ENCODE measurements around the gene RAB17. TPM values are rescaled to one million over a fixed set of nuclear protein-coding genes. Genes with fewer than 3 reads are reported as not detected.

RAB17 gene
- polyA plus RNA-seq, 1 experiment = 0.10 TPM

DNA sequence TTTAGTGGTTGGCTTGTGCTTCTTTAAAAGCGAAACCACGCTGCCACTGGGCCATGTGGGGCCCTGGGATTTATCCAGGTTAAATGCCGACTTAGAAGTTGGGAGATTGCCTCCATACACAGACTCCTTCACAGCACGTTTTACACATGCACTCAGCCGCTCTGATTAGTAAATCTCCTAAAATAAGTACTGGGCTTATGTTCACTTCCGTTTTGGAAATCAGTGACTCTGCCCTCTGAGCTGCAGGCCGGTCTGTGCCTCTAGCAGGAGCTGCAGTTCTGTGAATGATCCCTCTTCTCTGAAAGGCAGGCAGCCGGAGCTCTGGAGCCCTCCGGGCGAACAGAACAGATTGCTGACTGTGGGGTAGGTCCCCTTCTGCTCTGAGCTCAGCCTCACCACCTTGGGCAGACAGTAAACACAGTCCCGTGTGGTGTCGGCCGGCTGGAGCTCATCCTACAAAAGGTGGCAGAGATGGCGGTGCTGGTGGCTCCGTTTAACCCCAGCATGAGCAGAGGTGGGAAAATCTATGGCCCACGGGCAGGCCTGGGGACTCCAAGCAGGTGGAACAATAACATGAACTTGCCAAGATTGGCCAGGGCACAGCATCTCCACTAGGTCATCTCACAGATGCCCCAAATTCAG lies 9.8 kb upstream of the RAB17 start:
- Histone ChIP-seq H3K27ac (ENCODE audit: low read depth, low read length) (peak overlapping the region; percentile 21), H3K4me3 (ENCODE audit: low read depth, low read length) (no peak overlapping the region), H3K27me3 (ENCODE audit: control insufficient read depth, insufficient read depth, low read length) (no peaks in the 10 kb centered on the region), H3K9me3 (ENCODE audit: control insufficient read depth, insufficient read depth, low read length) (no peaks in the 10 kb centered on the region)
- TF ChIP-seq, protein P1, sequence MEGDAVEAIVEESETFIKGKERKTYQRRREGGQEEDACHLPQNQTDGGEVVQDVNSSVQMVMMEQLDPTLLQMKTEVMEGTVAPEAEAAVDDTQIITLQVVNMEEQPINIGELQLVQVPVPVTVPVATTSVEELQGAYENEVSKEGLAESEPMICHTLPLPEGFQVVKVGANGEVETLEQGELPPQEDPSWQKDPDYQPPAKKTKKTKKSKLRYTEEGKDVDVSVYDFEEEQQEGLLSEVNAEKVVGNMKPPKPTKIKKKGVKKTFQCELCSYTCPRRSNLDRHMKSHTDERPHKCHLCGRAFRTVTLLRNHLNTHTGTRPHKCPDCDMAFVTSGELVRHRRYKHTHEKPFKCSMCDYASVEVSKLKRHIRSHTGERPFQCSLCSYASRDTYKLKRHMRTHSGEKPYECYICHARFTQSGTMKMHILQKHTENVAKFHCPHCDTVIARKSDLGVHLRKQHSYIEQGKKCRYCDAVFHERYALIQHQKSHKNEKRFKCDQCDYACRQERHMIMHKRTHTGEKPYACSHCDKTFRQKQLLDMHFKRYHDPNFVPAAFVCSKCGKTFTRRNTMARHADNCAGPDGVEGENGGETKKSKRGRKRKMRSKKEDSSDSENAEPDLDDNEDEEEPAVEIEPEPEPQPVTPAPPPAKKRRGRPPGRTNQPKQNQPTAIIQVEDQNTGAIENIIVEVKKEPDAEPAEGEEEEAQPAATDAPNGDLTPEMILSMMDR (IDR thresholded peaks at IDR 0.05; ENCODE audit: low read depth, low read length) = peak; percentile 39; the same call in 1 of the 2 replicates
- no peak for DNase-seq (ENCODE audit: low read depth, low spot score)
- ChIA-PET POLR2A (no interaction called here), CTCF (interaction anchor here (1.6 to 3.1 kb wide), 3 partner anchors 28 to 145 kb away, joined by 4 to 13 read pairs (median 10); no protein-coding TSS in a partner anchor)

DNA sequence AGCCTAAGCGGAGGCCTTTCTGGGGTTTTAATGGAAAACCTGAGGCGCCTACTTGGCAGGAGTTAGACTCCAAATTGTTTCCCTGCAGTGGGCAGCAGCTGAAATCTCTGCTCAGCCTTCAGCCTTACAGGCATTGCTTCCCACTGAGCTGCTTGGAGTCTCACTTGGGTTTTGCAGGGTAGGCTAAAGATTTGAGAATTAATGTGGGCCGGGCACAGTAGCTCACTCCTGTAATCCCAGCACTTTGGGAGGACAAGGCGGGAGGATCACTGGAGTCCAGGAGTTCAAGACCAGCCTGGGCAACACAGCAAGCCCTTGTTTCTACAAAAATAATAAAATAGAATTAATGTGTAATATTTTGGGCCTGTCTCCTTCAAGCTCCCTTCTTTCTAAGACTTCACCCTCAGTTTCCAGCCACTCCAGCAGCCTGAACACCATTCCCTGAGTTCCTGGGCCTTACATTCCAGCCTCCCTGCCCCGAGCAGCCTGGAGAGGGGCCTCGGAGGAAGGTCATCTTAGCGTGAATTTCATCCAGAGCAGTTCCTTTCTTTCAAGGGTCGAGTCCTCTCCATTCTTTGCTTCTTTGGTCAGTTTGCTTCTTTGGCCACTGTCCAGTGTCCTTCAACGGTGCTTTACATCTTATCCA lies 9.1 kb upstream of the RAB17 start:
- H3K27ac ChIP-seq (ENCODE audit: low read depth, low read length) = no peak overlapping the region
- DNase-seq (ENCODE audit: low read depth, low spot score) = no peak
- H3K4me3 ChIP-seq (ENCODE audit: low read depth, low read length) = no peak overlapping the region
- POLR2A ChIA-PET = no interaction called here
- TF ChIP-seq, protein P1 (IDR thresholded peaks at IDR 0.05; ENCODE audit: low read depth, low read length) = no peak
- H3K9me3 ChIP-seq (ENCODE audit: control insufficient read depth, insufficient read depth, low read length) = no peaks in the 10 kb centered on the region
- CTCF ChIA-PET = interaction anchor here (1.5 to 3.1 kb wide), 3 partner anchors 27 to 146 kb away, joined by 5 to 13 read pairs (median 10); no protein-coding TSS in a partner anchor
- no peaks in the 10 kb centered on the region for H3K27me3 ChIP-seq (ENCODE audit: control insufficient read depth, insufficient read depth, low read length)

DNA sequence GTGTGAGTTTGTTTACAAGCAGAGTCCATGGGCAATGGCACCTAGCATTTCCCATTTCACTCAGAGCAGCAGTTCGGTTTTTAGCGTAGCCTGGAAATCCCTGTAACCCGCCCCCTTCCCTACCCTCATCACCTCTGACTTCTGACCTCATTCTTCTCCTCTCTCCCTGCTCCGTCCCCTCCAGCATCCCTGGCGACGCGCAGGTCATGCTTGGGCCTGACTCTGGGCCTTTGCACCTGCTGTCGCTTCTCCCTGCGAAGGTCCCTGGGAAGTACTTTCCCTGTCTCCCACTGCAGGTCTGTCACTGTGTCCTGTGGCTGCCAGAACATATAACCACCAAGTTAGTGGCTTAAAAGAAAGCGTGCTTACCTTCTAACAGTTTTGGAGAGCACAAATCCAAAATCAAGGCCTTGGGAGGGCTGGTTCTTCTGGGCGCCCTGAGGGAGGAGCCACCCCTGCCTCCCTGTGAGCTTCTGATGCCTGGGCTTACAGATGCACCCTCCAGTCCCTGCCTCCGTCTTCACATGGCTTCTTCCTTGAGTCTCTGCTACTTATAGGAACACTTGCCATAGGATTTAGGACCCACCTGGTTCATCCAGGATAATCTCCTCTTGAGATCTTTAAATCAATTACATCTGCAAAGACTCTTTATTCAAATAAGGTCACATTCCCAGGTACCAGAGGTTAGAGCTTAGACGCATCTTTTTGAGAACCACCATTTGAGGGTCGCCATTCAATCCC lies 8.1 kb upstream of the RAB17 start:
- no peaks in the 10 kb centered on the region for H3K9me3 ChIP-seq (ENCODE audit: control insufficient read depth, insufficient read depth, low read length)
- no peak overlapping the region for H3K27ac ChIP-seq (ENCODE audit: low read depth, low read length)
- no peak overlapping the region for H3K4me3 ChIP-seq (ENCODE audit: low read depth, low read length)
- no peak for DNase-seq (ENCODE audit: low read depth, low spot score)
- H3K27me3 ChIP-seq (ENCODE audit: control insufficient read depth, insufficient read depth, low read length) = no peaks in the 10 kb centered on the region
- CTCF ChIA-PET = interaction anchor here (1.5 to 3.1 kb wide), 2 partner anchors 26 to 86 kb away, joined by 5 to 13 read pairs; no protein-coding TSS in a partner anchor
- POLR2A ChIA-PET = no interaction called here
- TF ChIP-seq, protein P1 (IDR thresholded peaks at IDR 0.05; ENCODE audit: low read depth, low read length) = no peak

DNA sequence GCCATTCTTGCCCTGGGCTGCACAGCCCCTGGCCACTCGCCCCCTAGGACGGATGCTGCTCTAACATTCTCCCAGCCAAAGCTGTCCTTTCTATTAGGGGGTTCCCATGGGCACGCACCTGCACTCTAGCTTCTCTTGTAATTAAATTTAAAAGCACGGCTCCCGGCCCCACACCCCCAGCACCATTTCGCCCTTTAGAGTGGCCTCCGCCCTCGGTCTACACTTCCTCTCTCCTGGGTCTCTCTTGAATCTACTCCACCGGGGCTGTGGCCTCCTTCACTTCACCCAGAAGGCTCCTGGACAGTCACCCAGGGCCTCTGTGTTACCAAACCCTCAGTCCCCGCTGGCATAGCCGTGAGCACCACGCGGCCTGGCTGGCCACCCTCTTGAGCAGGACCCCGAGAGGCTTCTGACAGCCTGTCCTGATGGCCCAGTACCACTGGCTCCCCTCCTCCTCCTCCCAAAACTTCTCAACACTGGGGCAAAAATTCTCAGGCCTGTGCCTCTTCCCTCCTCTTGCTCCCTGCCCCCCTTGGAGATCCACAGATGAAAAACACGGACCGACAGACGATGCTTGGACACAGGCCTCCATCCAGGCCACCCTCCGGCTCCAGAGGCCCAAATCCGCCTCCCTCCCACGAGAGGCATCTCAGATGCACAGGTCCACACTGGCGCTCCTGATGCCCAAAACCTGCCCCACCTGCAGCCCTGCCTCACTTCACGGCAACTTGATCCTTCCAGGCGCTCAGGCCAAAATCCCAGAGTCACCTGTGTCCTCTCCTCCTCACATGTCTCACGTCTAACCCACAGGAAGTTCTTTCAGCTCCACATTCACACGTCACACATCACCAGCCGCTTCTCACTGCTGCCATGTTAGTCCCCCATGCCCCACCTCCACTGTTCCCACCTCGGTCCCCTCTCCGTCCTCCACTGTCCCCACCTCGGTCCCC lies 6.9 kb upstream of the RAB17 start:
- ChIA-PET POLR2A (no interaction called here), CTCF (no interaction called here)
- no peak overlapping the region for H3K27ac ChIP-seq (ENCODE audit: low read depth, low read length)
- no peaks in the 10 kb centered on the region for H3K27me3 ChIP-seq (ENCODE audit: control insufficient read depth, insufficient read depth, low read length)
- no peaks in the 10 kb centered on the region for H3K9me3 ChIP-seq (ENCODE audit: control insufficient read depth, insufficient read depth, low read length)
- TF ChIP-seq, protein P1 (IDR thresholded peaks at IDR 0.05; ENCODE audit: low read depth, low read length) = no peak
- H3K4me3 ChIP-seq (ENCODE audit: low read depth, low read length) = no peak overlapping the region
- DNase-seq (ENCODE audit: low read depth, low spot score) = no peak

Data from AG04450 (cell line).